Stimulated activated naive CD4-positive, alpha-beta T cell (primary cell): Measurements from ENCODE around the gene CD248.
"Not testable (repeated sequence)": the region's sequence is repeated elsewhere in the genome, so short reads cannot be mapped to it uniquely, and the experiment has no call there.

Experiments used
- DNase-seq, 6 experiments: peaks; one replicate each; lab custom pipeline; 2025; lab: John Stamatoyannopoulos, UW

CD248 gene

DNA sequence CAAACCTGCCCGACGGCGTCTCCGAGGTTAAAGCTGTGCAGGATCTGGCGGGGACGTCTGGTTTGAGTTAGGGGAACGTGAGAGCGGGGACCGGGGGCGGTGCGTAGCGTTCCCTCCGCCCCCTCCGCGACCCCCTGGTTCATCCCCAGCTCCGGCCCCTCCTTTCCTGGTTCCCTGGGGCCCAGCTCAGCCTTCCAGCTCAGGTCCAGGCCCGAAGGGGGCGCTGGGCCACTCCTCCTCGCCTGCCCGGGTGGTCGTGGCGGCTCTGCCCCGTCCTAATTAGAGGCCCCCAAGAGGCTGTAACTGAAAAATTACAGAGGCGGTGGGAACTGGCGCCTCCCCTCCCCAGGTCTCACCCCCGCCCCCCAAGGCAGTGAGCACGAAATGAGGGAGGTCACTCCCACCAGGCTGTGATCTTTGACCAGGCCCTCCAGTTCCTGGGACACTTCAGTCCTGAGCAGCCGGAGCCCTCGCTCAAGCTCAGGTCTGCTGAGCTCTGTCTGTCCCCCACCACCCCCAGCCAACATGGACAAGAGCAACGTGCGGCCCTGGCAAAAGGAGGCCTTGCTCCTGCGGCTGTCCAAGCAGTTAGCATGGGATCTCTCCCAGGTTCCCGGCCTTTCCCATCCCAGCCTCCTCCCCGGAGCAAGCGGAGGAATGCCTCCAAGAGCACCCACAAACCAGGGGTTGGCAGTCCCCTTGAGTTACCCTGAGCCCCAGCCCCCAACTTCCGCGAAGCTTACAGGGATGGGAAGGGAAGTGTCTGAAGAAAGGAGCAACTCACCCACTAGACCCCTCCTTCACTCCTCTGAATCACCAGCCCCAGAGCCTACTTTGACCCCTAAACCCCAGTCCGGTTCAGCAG lies 3.3 kb downstream of the CD248 start:
- DNase-seq = no peak

DNA sequence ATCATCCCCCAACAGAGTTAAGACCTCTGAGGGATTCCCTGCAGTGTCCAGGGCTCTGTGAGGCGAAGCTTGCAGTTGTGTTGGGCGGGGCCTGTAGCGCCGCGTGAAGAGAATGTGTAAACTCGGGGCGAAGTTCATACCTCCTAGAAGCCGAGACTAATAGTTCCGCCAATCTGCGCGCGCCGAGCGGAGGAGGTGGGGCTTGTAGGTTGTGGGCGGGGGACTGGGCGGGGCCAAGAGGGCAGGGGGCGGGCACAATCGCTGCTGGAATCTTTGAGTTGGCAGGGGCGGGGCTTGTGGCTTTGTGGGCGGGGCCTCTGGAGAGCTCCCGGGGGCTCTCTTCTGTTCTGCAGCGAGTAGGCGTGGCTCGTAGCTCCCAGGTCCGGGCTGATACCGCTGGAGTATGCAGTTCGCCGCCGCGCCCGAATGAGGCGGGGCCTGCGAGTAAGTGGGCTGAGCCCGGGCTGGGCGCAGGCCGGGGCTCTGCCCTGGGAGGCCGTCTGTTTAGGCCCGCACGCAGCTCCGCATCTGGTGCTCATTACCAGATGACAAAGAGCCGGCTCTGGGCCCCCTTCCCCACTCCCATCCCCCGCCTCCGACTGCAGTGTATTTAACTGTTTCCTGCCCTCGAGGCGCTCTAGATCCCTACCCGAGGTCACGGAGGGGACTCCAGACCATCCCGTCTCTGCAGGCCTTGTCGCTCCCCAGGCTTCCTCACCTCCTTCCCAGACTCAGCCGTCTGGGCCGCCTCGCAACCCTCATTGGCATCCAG lies 4.1 kb downstream of the CD248 start:
- peak; percentile 98 to 100 (median 100) for DNase-seq

- peak; percentile 98 to 100 (median 99) for DNase-seq
These were observed 4.8 kb downstream of the CD248 start for GRCh38 chr11:66311965-66312548.

DNA sequence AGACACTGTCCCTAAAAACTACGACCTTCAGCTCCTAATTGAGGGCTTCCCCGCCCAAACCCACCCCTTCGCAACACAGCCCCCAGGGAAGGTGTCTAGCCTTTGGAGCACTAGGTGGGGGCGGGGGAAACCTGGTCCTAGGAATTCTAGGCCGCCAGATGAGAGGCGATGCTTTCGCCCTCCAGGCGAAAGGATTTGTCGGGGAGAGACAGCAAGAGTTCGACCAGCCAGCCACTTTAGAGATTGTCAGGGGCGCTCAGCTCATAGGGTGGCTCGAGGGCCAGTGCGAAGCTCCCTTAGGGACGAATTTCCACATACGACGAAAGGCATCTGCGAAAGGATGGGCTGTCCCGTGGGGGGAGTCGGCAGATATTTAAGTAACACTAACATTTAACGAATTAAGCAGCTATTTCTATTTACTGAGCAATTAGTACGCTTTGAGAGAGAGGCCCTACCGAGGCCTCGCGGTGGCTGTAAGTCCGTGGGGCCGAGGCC lies 5.3 kb downstream of the CD248 start:
- no peak for DNase-seq

- not testable (repeated sequence) for DNase-seq
These were observed 5.9 kb downstream of the CD248 start for GRCh38 chr11:66310803-66311440.

GRCh38 chr11:66310324-66310723 lies 6.5 kb downstream of the CD248 start:
- no peak for DNase-seq

DNA sequence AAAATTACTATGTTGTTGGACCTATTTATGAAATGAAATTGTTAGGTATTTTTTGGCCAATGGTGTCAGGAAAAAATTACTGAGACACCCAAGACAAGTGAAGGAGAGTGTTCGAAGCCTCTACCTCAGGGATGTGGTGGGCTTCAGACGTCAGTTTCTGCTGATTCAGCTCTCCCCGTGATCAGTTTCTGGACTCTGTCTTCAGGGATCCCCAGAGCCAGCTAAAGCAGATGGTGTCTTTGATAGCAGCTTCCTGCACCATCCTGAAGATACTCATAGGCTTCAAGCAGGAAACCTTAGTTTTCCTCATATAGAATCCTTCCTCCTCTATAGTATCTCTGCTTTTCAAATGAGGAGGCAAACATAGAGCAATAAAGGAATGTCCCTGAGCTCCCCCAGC lies 7.4 kb downstream of the CD248 start:
- no peak for DNase-seq

DNA sequence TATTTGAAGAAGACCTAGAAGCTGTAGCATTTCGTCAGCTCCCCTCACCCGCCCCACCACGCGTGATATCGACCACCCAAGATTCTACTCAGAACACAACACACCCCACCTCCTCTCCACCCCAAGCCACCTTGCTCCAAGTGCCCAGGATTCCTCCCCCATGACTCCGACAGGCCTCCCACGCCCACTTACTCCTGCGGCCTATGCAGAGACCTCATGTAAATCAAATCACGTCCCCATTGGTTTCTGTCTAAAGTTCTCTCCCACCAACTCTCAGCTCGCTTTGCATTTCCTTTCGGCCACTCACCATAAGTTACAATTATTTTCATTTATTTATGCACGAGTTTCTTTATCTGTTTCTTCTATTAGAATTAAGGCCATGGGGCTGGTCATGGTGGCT lies 14.2 kb downstream of the CD248 start:
- no peak for DNase-seq

DNA sequence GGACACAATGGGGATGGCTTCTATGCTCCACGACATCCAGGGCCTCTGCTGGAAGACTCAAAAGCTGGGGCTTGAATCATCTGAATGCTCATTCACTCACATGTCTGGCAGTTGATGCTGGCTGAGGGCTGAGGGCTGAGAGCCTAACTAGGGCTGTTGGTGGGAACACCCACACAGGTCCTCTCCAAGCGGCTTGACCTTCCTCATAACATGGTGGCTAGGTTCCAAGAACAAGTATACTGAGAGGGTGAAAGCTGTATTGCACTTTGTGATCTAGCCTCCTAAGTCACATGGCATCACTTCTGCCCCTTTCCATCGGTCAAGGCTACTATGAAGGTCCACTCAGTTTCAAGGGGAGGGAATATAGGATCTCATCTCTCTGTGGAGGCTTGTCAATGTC lies 17.7 kb downstream of the CD248 start:
- no peak for DNase-seq

- DNase-seq = no peak
These were observed 19.2 kb downstream of the CD248 start for GRCh38 chr11:66297610-66298009.

DNA sequence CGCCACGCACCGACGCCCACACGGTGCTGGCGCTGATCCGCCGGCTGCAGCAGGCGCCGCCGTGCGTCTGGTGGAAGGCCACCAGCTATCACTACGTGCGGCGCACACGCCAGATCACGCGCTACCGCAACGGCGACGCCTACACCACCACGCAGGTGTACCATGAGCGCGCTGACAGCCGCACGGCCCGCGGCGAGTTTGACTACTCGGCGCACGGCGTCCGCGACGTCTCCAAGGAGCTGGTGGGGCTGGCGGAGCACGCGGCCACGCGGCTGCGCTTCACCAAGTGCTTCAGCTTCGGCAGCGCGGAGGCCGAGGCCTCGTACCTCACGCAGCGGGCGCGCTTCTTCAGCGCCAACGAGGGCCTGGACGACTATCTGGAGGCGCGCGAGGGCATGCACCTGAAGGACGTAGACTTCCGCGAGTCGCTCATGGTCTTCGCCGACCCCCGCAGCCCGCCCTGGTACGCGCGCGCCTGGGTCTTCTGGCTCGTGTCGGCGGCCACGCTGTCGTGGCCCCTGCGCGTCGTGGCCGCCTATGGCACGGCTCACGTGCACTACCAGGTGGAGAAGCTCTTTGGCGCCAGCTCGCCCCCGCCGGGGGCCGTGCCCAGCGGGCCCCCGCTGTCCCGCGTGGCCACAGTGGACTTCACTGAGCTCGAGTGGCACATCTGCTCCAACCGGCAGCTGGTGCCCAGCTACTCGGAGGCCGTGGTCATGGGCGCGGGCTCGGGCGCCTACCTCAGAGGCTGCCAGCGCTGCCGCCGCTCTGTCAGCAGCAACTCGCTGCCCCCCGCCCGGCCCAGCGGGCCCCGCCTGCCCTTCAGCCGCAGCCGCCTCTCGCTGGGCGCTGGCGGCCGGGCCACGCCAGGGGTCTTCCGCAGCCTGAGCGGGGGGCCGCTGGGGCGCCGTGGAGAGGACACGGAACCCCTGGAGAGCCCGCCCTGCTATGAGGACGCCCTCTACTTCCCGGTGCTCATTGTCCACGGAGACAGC lies 21.9 kb downstream of the CD248 start:
- DNase-seq = no peak

GRCh38 chr11:66293777-66294625 lies 22.8 kb downstream of the CD248 start:
- DNase-seq = no peak

- no peak for DNase-seq
These were observed 23.5 kb downstream of the CD248 start for GRCh38 chr11:66293352-66293751.

GRCh38 chr11:66292543-66293332 lies 24.1 kb downstream of the CD248 start:
- DNase-seq = no peak

- no peak for DNase-seq
These were observed 24.9 kb downstream of the CD248 start, which contains the start of gene TMEM151A for GRCh38 chr11:66291706-66292542. Gene TMEM151A, plus strand, starts transcription at chr11:66291894. Its CDS starts 120 bp downstream, at chr11:66292014.

- DNase-seq = no peak
These were observed 25.5 kb downstream of the CD248 start for GRCh38 chr11:66291303-66291705.

GRCh38 chr11:66290330-66290621 lies 26.6 kb downstream of the CD248 start:
- DNase-seq = no peak
